Occipital lobe (tissue), 2 donors: ENCODE data around the gene AGXT2. TPM values are rescaled to one million over a fixed set of nuclear protein-coding genes. Genes with fewer than 3 reads are reported as not detected.
"Not testable (repeated sequence)": the region's sequence is repeated elsewhere in the genome, so short reads cannot be mapped to it uniquely, and the experiment has no call there.

Experiments
- DNase-seq: peaks from one replicate; lab custom pipeline; 2025; lab: John Stamatoyannopoulos, UW
- total RNA-seq: library from RNA; depleted of rRNA; stranded (reverse); fragments of >200 nt; gene quantifications from one replicate; pipeline ENCODE4 v1.2.3, GENCODE V29; 2014

The AGXT2 gene
- total RNA-seq, 1 donor from 2014 or later = not detected

DNA sequence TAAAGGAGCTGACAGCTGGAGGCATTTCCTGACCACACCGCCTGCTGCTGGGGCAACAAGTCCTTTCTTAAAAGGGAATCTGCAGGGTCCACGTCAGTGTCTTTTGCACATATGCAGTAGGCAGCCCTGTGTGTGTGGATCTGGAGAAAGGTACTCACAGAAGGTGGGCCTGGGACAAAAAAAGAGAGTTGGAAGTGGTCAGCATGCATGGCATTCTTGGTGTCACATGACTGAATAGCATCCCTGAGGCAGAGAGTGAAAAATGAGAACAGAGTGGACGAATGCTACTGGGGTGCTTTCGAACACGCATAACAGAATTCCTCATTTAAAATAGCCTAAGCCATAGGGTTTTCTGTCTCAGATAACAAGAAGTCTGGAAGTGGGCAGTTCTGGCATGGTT lies 71.4 kb downstream of the AGXT2 start:
- no peak for DNase-seq

DNA sequence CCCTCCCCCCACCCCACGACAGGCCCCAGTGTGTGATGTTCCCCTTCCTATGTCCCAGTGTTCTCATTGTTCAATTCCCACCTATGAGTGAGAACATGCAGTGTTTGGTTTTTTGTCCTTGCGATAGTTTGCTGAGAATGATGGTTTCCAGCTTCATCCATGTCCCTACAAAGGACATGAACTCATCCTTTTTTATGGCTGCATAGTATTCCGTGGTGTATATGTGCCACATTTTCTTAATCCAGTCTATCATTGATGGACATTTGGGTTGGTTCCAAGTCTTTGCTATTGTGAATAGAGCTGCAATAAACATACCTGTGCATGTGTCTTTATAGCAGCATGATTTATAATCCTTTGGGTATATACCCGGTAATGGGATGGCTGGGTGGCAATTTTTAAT lies 76.1 kb downstream of the AGXT2 start:
- DNase-seq = not testable (repeated sequence)

GRCh38 chr5:34970552-34970951 lies 77.2 kb downstream of the AGXT2 start:
- no peak for DNase-seq

DNA sequence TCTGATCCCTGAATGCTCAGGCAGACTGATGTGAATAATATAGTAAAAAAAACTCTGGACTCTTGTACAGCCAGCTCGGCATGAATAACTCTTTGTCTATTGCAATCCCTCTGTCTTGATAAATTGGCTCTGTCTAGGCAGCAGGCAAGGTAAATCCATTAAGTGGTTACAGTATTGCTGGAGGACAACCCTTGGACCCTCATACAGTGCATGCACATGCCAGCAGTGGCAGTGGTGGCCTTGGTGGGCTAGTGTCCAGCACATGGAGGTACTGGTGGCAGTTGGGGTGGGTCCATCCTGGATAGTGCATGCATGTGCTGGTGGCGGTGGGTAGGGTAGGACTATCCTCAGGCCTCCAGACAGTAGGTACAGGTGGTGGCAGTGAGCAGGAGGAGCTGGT lies 79.5 kb downstream of the AGXT2 start:
- no peak for DNase-seq

- no peak for DNase-seq
Measured at GRCh38 chr5:34967540-34967939, 80.2 kb downstream of the AGXT2 start.

DNA sequence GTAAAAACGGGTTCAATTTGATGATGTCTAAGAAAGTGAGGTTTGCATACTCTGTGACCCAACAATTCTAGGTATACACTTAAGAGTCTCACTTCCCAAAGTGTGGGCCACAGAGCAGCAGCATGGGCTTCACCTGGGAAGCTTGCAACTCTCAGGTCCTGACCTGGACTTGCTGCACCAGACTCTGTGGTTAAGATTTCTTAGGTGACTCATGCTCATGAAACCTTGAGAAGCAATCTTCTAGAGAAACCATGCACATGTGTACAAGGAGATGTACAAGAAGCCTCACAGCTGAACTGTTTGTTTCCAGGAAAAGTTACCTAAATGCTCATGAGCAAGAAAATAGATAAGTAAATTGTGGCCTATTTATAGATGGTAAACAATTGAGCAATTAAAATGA lies 88.4 kb downstream of the AGXT2 start:
- no peak for DNase-seq

DNA sequence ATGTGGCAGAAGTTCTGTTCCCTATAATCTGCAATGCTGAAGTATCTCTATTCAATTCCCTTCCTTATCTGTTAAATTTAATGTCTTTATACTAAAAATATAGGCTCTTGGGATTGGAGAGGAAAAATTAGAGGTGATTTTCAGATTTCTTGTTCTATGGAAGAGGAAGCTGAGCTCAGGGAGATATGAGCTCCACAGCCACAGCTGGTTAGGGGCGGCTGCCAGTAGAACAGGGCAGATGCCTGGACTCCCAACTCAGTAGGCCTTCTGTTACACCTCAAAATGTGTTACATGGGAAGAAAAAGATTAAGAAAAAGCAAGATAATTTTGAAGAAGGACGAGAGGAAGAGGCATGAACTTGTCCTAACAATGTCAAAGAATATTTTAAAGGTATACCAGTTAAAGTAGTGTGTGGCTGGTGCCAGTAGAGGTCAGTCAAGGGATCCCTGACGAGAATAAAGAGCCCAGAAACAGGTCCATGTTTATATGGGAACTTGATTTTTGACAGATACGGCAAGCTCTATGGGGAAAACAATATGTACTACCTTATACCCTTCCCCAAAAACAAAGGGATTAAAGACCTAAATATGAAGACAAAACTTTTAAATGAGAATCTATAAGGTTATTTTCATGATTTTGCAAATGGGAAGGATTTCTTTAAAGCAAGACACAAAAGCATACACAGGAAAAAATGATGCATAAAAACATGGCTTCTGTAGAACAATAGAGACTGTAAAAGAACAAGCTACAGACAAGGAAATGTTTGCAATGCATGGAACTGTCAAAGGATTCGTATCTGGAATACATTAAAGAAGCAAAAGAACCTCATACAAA lies 89.7 kb downstream of the AGXT2 start:
- DNase-seq = no peak

DNA sequence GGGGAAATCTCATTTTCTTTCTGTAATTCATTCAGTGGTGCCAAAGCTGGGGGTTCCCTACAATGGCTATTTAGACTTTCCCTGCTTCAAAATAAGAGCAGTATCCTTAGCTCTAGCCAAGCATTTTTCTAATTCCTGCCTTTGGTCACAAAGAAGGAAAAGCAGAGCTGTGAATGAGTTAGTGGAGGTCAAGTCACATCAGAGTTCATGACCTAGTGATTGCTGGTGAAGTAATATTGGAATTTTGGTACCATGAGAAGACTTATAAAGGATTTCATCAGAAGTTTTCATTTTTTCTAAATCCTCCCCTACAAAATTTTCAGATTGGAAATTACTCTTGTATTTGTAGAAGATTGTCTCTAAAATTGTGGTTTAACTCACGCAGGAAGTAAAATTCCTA lies 90.4 kb downstream of the AGXT2 start:
- DNase-seq = no peak

Other genes with a start within 250 kb of the AGXT2 start
- 3.4 TPM for gene TTC23L, start 208.8 kb downstream of the AGXT2 start, total RNA-seq
- 48.4 TPM for gene RAD1, start 132.4 kb downstream of the AGXT2 start, total RNA-seq
- gene BRIX1, start 132.2 kb downstream of the AGXT2 start, total RNA-seq = 49.4 TPM
- gene DNAJC21, start 118.4 kb downstream of the AGXT2 start, total RNA-seq = 34.5 TPM
- gene PRLR, start 182.5 kb upstream of the AGXT2 start, total RNA-seq = 3.3 TPM